Measurements from ENCODE around the gene LGI2.

Gene LGI2

DNA sequence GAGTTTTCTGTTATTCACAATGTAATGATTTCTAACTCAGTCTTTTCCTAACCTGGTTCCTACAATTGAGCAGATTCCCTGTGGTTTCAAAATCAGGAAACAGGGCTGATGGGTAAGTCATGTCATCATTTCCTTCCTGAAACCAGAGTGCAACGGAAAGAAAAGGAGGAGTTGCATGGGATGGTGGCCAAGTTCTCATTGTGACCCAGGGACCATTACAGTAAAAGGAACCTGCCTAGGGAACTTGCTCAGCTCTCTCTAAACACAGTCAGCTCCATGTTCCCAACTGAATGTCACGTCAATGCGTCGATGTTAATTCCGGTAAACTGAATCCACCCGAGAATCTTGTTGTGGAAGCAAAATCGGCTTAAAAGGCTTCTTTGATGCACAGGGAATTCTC lies 51.2 kb downstream of the LGI2 start:
- H3K4me3 ChIP-seq (ENCODE audit: low read depth, low read length) = peak overlapping the region; percentile 30
- DNase-seq (ENCODE audit: low read depth) = peak; percentile 79

DNA sequence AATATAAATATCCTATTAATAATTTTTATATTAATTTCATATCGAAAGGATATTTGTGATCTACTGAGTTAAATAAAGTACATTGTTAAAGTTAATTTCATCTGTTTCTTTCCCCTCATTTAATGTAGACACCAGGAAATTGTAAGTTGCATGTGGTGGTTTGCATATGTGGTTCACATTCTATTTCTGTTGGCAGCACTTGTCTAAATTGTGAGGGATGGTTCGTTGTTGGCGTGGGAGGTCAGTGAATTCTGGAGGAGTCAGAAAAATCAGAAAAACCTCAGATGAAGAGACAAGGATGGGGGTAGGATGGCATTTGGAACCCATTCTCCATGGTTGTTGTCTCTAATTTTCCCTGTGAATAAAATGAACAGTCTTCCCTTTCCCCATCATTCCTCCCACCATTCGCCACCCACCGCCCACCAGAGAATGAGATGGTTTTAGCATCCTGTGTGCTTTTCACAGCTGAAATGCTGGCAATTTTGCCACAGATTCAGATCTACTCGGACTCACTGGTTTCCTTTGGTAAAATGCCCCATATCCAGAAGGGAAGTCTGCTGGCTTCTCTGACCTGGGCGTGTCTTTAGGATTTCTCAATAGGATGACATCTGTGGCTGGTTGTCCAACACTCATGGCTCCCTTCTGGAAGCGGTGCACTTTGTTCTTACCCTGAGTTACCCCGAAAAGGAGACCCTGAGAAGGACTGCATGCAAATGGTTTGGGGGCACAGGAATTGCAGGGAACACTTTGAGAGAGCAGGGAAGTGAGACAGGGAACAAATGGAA lies 52.3 kb downstream of the LGI2 start:
- peak; percentile 53 for DNase-seq (ENCODE audit: low read depth)
- H3K4me3 ChIP-seq (ENCODE audit: low read depth, low read length) = no peak overlapping the region
- TF ChIP-seq MYC (IDR thresholded peaks at IDR 0.05; ENCODE audit: low read depth, low read length) (no peak), POLR2A (IDR thresholded peaks at IDR 0.05; ENCODE audit: extremely low read depth, insufficient read length) (no peak)
- TF ChIP-seq, protein P1, sequence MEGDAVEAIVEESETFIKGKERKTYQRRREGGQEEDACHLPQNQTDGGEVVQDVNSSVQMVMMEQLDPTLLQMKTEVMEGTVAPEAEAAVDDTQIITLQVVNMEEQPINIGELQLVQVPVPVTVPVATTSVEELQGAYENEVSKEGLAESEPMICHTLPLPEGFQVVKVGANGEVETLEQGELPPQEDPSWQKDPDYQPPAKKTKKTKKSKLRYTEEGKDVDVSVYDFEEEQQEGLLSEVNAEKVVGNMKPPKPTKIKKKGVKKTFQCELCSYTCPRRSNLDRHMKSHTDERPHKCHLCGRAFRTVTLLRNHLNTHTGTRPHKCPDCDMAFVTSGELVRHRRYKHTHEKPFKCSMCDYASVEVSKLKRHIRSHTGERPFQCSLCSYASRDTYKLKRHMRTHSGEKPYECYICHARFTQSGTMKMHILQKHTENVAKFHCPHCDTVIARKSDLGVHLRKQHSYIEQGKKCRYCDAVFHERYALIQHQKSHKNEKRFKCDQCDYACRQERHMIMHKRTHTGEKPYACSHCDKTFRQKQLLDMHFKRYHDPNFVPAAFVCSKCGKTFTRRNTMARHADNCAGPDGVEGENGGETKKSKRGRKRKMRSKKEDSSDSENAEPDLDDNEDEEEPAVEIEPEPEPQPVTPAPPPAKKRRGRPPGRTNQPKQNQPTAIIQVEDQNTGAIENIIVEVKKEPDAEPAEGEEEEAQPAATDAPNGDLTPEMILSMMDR (IDR thresholded peaks at IDR 0.05; ENCODE audit: low read depth, low read length) = no peak
- TF ChIP-seq, protein P2, sequence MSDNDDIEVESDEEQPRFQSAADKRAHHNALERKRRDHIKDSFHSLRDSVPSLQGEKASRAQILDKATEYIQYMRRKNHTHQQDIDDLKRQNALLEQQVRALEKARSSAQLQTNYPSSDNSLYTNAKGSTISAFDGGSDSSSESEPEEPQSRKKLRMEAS (IDR thresholded peaks at IDR 0.05; ENCODE audit: low read depth, low read length) = no peak

More for the DNA sequence above, 51.2 kb downstream of the LGI2 start:
- TF ChIP-seq, protein P1 (IDR thresholded peaks at IDR 0.05; ENCODE audit: low read depth, low read length) = no peak
- TF ChIP-seq POLR2A (IDR thresholded peaks at IDR 0.05; ENCODE audit: extremely low read depth, insufficient read length) (no peak), MYC (IDR thresholded peaks at IDR 0.05; ENCODE audit: low read depth, low read length) (no peak)
- TF ChIP-seq, protein P2 (IDR thresholded peaks at IDR 0.05; ENCODE audit: low read depth, low read length) = no peak

DNA sequence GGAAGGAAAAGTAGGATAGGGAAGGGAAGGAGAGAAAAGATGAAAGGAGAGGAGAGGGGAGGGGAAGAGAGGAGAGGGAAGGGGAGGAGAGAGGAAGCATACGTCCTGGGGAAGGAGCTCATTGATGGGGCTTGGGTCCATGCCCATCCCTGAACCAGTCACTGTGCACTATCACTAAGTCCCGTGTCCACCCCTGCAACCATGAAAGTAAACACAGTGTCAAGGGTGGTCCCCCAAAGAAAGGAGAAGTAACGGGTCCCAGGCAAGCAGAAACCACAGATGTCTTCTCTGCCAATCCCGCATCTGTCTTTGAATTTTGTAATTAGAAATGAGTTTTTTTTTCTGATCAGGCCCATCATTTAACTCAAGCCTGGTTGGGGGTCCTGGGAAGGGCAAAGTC lies 55.2 kb downstream of the LGI2 start:
- TF ChIP-seq, protein P2 (IDR thresholded peaks at IDR 0.05; ENCODE audit: low read depth, low read length) = no peak
- TF ChIP-seq MYC (IDR thresholded peaks at IDR 0.05; ENCODE audit: low read depth, low read length) = no peak
- TF ChIP-seq, protein P1 (IDR thresholded peaks at IDR 0.05; ENCODE audit: low read depth, low read length) = no peak
- TF ChIP-seq POLR2A (IDR thresholded peaks at IDR 0.05; ENCODE audit: extremely low read depth, insufficient read length) = no peak
- peak; percentile 68 for DNase-seq (ENCODE audit: low read depth)
- no peak overlapping the region for H3K4me3 ChIP-seq (ENCODE audit: low read depth, low read length)

DNA sequence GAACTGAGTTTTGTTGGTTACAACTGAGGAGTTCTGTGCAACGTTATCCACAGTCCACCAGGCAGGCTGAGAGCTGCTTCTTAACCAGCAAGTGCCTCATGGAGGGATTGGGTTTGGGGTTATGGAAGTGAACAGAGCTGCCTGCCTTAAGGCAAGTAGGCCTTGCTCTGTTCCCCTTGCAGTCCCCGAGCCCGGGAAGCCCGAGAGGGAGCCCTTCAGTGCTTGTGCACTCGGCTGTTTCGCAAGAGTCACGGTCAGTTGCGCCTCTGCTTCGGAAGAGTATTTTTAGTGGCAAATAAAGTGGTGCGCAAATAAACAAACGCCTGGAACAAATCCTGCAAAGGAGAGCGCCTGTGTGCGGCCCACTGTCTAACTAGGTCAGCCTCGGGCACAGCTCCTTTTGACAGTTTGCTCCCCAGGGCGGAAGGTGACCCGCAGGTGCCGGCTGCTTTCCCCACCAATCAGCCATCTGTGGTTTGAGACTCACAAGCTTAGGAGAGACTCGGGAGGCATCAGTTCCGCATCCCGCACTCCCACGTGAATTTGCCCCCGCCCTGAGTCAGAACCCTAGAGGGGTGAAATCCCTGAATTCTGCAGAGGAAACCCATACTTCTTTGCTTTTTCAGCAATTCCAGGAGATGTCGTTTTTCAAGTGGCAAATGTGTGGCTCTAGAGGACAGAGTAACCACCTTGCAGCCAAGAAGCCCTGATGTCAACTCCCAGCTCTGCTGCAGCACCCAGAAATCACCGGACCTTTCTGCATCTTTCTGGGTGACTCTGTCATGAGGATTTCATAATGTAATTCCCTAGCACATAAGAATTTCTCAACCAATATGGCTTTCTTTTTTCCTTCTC lies 56.8 kb downstream of the LGI2 start:
- peak; percentile 97 for DNase-seq (ENCODE audit: low read depth)
- peak overlapping the region; percentile 32 for H3K4me3 ChIP-seq (ENCODE audit: low read depth, low read length)
- TF ChIP-seq MYC (IDR thresholded peaks at IDR 0.05; ENCODE audit: low read depth, low read length) (no peak), POLR2A (IDR thresholded peaks at IDR 0.05; ENCODE audit: extremely low read depth, insufficient read length) (no peak)
- TF ChIP-seq, protein P1 (IDR thresholded peaks at IDR 0.05; ENCODE audit: low read depth, low read length) = no peak
- TF ChIP-seq, protein P2 (IDR thresholded peaks at IDR 0.05; ENCODE audit: low read depth, low read length) = 0 out of 2 replicates have a peak, but pooled peaks have one; percentile 27

DNA sequence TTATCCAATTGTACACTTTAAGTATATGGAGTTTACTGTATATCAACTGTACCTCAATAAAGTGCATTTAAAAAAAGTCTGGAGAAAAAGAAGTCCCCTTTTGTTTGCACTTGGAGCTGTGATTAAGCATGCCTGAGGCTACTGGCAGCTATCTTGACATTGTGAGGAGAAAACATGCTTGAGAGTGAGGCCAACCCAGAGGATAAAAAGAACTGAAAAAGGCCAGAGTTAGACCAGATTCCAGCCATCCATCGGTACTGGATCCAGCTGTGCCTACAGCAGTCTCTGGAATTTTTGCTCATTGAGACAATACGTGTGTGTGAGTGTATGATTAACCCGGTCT lies 57.4 kb downstream of the LGI2 start:
- DNase-seq (ENCODE audit: low read depth) = no peak
- H3K4me3 ChIP-seq (ENCODE audit: low read depth, low read length) = peak overlapping the region; percentile 4
- TF ChIP-seq, protein P2 (IDR thresholded peaks at IDR 0.05; ENCODE audit: low read depth, low read length) = no peak
- TF ChIP-seq, protein P1 (IDR thresholded peaks at IDR 0.05; ENCODE audit: low read depth, low read length) = no peak
- TF ChIP-seq POLR2A (IDR thresholded peaks at IDR 0.05; ENCODE audit: extremely low read depth, insufficient read length) (no peak), MYC (IDR thresholded peaks at IDR 0.05; ENCODE audit: low read depth, low read length) (no peak)
